Measurements from ENCODE around the gene NPDC1. TPM values are rescaled to one million over a fixed set of nuclear protein-coding genes. Genes with fewer than 3 reads are reported as not detected.
A peak's percentile ranks its signal among the peaks of the same experiment; 100 is the strongest.
"Not testable (repeated sequence)": the region's sequence is repeated elsewhere in the genome, so short reads cannot be mapped to it uniquely, and the experiment has no call there.

Gene NPDC1
- total RNA-seq, 4 donors from 2014 or later = 45.3 to 119 (median 91.5) TPM

GRCh38 chr9:137035937-137036336 lies 10.0 kb downstream of the NPDC1 start:
- Histone ChIP-seq H3K4me3 (no peak overlapping the region), H3K9me3 (no peaks in the 10 kb centered on the region), H3K27ac (replicated peaks in 1 of 4) (no peak overlapping the region), H3K4me1 (peaks cover 9 to 19% (median 14%) of the 10 kb centered on the region in 4 donors), H3K36me3 (peaks cover 8 to 41% (median 37%) of the 10 kb centered on the region in 4 donors), H3K27me3 (peaks cover 0 to 8% (median 0%) of the 10 kb centered on the region in 4 donors)
- 83% methylated on average over 5 of the region's 8 CpGs for WGBS
- intact Hi-C loops (cut with DNase I) = loop anchor here (2.0 to 5.0 kb wide), 2 partner anchors 89 to 249 kb away; partner anchors contain the start of gene C8G
- no peak for DNase-seq (ENCODE audit: extremely low spot score)
- TF ChIP-seq CTCF (IDR thresholded peaks at IDR 0.05) = no peak
- no peak for TF ChIP-seq EP300 (IDR thresholded peaks at IDR 0.05)
- no peak for TF ChIP-seq POLR2AphosphoS5 (IDR thresholded peaks at IDR 0.05)
- TF ChIP-seq POLR2A (IDR thresholded peaks at IDR 0.05; ENCODE audit: low read depth) = no peak

GRCh38 chr9:137035507-137035834 lies 10.5 kb downstream of the NPDC1 start:
- intact Hi-C loops (cut with DNase I) = loop anchor here (2.0 to 5.0 kb wide), 2 partner anchors 88 to 249 kb away; partner anchors contain the start of gene C8G
- DNase-seq (ENCODE audit: extremely low spot score) = no peak
- 30% methylated on average over 7 of the region's 9 CpGs for WGBS

GRCh38 chr9:137034709-137035506 lies 11.1 kb downstream of the NPDC1 start:
- H3K36me3 ChIP-seq = peaks cover 0 to 31% (median 27%) of the 10 kb centered on the region in 4 donors
- peaks cover 9 to 17% (median 14%) of the 10 kb centered on the region in 4 donors for H3K4me1 ChIP-seq
- no peaks in the 10 kb centered on the region for H3K9me3 ChIP-seq
- intact Hi-C loops (cut with DNase I) = loop anchor here (2.0 to 5.0 kb wide), 2 partner anchors 88 to 248 kb away; partner anchors contain the start of gene C8G
- WGBS = 21% methylated on average over 10 of the region's 24 CpGs
- peak overlapping the region in 1 of 4 donors; percentile 25 for H3K4me3 ChIP-seq
- TF ChIP-seq CTCF (IDR thresholded peaks at IDR 0.05) (peak; percentile 88 to 94 (median 90)), POLR2A (IDR thresholded peaks at IDR 0.05; ENCODE audit: low read depth) (no peak), POLR2AphosphoS5 (IDR thresholded peaks at IDR 0.05) (peak in 1 of 2 donors; percentile 54), EP300 (IDR thresholded peaks at IDR 0.05) (no peak)
- peaks cover 0 to 8% (median 0%) of the 10 kb centered on the region in 4 donors for H3K27me3 ChIP-seq
- no peak for DNase-seq (ENCODE audit: extremely low spot score)
- H3K27ac ChIP-seq (replicated peaks in 1 of 4) = no peak overlapping the region

More at GRCh38 chr9:137035507-137035834, 10.5 kb downstream of the NPDC1 start:
- Histone ChIP-seq H3K4me1 (peaks cover 9 to 16% (median 14%) of the 10 kb centered on the region in 4 donors), H3K36me3 (peaks cover 3 to 37% (median 33%) of the 10 kb centered on the region in 4 donors), H3K4me3 (no peak overlapping the region), H3K27ac (replicated peaks in 1 of 4) (no peak overlapping the region), H3K9me3 (no peaks in the 10 kb centered on the region), H3K27me3 (peaks cover 0 to 8% (median 0%) of the 10 kb centered on the region in 4 donors)
- TF ChIP-seq POLR2A (IDR thresholded peaks at IDR 0.05; ENCODE audit: low read depth) (no peak), CTCF (IDR thresholded peaks at IDR 0.05) (peak in 1 of 3 experiments; percentile 8)

DNA sequence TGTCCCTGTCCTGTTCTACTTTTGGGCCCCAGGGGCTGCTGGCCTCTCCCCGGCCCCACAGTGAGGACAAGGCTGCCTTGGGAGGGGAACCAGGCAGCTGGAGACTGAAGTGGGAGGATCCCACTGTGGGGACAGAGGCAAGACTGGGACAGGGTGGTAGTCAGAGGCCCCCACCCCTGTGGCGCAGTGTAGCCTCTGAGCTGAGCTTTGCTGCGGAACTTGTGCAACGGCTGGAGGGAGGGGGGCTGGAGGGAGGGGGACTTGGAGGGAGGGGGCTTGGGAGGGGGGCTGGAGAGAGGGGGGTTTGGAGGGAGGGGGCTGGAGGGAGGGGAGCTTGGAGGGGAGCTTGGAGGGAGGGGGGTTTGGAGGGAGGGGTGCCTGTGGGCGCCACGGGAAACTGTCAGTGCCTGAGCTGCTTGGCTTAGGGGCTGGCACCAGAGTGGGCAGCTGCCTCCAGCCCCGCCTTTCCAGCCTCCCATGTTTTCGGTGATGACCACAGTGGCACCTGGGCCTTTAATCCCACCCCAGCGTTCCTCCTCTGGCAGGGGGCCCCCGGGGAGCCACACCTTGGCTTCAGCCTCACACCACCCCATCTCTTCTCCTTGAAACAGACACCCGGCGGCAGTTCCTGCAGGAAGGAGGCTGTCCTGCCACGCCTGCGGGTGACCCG lies 11.8 kb downstream of the NPDC1 start:
- Histone ChIP-seq H3K4me3 (peak overlapping the region in 3 of 4 donors; percentile 14 to 39 (median 27)), H3K4me1 (peaks cover 11 to 25% (median 20%) of the 10 kb centered on the region in 4 donors), H3K27me3 (peaks cover 0 to 8% (median 0%) of the 10 kb centered on the region in 4 donors), H3K9me3 (no peaks in the 10 kb centered on the region), H3K27ac (replicated peaks in 1 of 4) (no peak overlapping the region), H3K36me3 (peaks cover 0 to 24% (median 20%) of the 10 kb centered on the region in 4 donors)
- WGBS = 47% methylated on average over 11 of the region's 15 CpGs
- no peak for DNase-seq (ENCODE audit: extremely low spot score)
- intact Hi-C loops (cut with DNase I) = loop anchor here (2.0 kb wide), 1 partner anchor 247 kb away; no protein-coding TSS in a partner anchor
- TF ChIP-seq POLR2A (IDR thresholded peaks at IDR 0.05; ENCODE audit: low read depth) (no peak), EP300 (IDR thresholded peaks at IDR 0.05) (no peak), POLR2AphosphoS5 (IDR thresholded peaks at IDR 0.05) (no peak), CTCF (IDR thresholded peaks at IDR 0.05) (no peak)

DNA sequence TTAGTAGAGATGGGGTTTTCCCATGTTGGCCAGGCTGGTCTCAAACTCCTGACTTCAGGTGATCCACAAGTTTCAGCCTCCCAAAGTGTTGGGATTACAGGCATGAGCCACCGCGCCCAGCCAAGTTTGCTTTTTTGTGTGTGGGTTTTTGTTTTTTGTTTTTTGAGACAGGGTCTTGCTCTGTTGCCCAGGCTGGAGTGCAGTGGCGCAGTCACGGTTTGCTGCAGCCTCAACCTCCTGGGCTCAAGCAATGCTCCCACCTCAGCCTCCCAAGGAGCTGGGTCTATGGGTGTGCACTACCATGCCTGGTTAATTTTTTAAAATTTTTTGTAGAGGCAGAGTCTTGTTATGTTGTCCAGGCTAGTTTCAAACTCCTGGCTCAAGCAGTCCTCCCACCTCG lies 12.5 kb downstream of the NPDC1 start:
- H3K27ac ChIP-seq (replicated peaks in 1 of 4); H3K27me3 ChIP-seq; intact Hi-C loops (cut with DNase I); DNase-seq (ENCODE audit: extremely low spot score); H3K9me3 ChIP-seq: not testable (repeated sequence)
- Histone ChIP-seq H3K4me1 (peaks cover 18 to 32% (median 27%) of the 10 kb centered on the region in 4 donors), H3K36me3 (peaks cover 0 to 17% (median 13%) of the 10 kb centered on the region in 4 donors), H3K4me3 (peak overlapping the region in 3 of 4 donors; percentile 14 to 39 (median 27))
- WGBS = 92% methylated on average over 5 of the region's 5 CpGs
